Stimulated activated CD4-positive, alpha-beta T cell treated with anti-CD3 and anti-CD28 coated beads, Interleukin-15, amount 100 ng/mL, for 48 hours (primary cell): Measurements from ENCODE around the gene DEFB112.

Source experiments
- DNase-seq, 2 donors: peaks; one replicate each; pipeline ENCODE4 v3.0.0-alpha.2; 2020; ENCODE audit warnings: low read depth in 2 of 2

DEFB112 gene

GRCh38 chr6:50049829-50050228 is at the start of gene DEFB112:
DEFB112 (minus strand) TSS chr6:50049929; CDS start chr6:50049869, 60 bp downstream.
- DNase-seq, result no peak

- DNase-seq, result no peak
Measured at GRCh38 chr6:50098641-50098993, 48.9 kb upstream of the DEFB112 start.

GRCh38 chr6:50097966-50098640 is 48.4 kb upstream of the DEFB112 start:
- DNase-seq, result no peak

- no peak for DNase-seq
Measured at GRCh38 chr6:50096296-50096695, 46.6 kb upstream of the DEFB112 start.

- DNase-seq, result no peak
Measured at GRCh38 chr6:50093938-50094272, 44.2 kb upstream of the DEFB112 start.

- DNase-seq, result no peak
Measured at GRCh38 chr6:50093116-50093937, 43.6 kb upstream of the DEFB112 start.

- no peak for DNase-seq
Measured at GRCh38 chr6:50091641-50092040, 41.9 kb upstream of the DEFB112 start.

GRCh38 chr6:50089911-50090310 is 40.2 kb upstream of the DEFB112 start:
- DNase-seq, result no peak

GRCh38 chr6:50087231-50087954 is 37.7 kb upstream of the DEFB112 start:
- DNase-seq, result no peak

GRCh38 chr6:50077385-50077784 is 27.7 kb upstream of the DEFB112 start:
- no peak for DNase-seq

GRCh38 chr6:50076431-50076830 is 26.7 kb upstream of the DEFB112 start:
- no peak for DNase-seq

GRCh38 chr6:50071921-50072320 is 22.2 kb upstream of the DEFB112 start:
- no peak for DNase-seq

GRCh38 chr6:50070101-50070500 is 20.4 kb upstream of the DEFB112 start:
- DNase-seq, result no peak

GRCh38 chr6:50062051-50062450 is 12.3 kb upstream of the DEFB112 start:
- no peak for DNase-seq

GRCh38 chr6:50056242-50056641 is 6.5 kb upstream of the DEFB112 start:
- DNase-seq, result no peak

GRCh38 chr6:50047026-50047425 is 2.7 kb downstream of the DEFB112 start:
- DNase-seq, result no peak

- DNase-seq, result no peak
Measured at GRCh38 chr6:50030777-50031562, 18.8 kb downstream of the DEFB112 start.

GRCh38 chr6:50030350-50030749 is 19.4 kb downstream of the DEFB112 start:
- no peak for DNase-seq

GRCh38 chr6:50025258-50025657 is 24.5 kb downstream of the DEFB112 start:
- no peak for DNase-seq

- no peak for DNase-seq
Measured at GRCh38 chr6:50021894-50022293, 27.8 kb downstream of the DEFB112 start, which contains the start of gene DEFB110. DEFB110 (minus strand) TSS chr6:50021994; CDS start chr6:50021935, 59 bp downstream.

GRCh38 chr6:50007819-50008218 is 41.9 kb downstream of the DEFB112 start:
- DNase-seq, result no peak

GRCh38 chr6:50003139-50003538 is 46.6 kb downstream of the DEFB112 start:
- no peak for DNase-seq
